Uterus (tissue), 4 donors: ENCODE measurements around the gene KLK14. TPM values are rescaled to one million over a fixed set of nuclear protein-coding genes. Genes with fewer than 3 reads are reported as not detected.
A peak's percentile ranks its signal among the peaks of the same experiment; 100 is the strongest.

ENCODE experiments used
- DNase-seq, 2 donors: peaks; one replicate each; pipeline ENCODE4 v3.0.0-alpha.2; 2019 to 2020
- H3K27ac ChIP-seq, 2 donors: fragments of 200-600 bp; sonication (generic); 1 replicate in 1 of 2; 2 replicates in 1 of 2; pipeline ENCODE4 v1.5.1; 2016 to 2018
- H3K27me3 ChIP-seq, 2 donors: fragments of 200-600 bp; sonication (generic); one replicate each; pipeline ENCODE4 v1.5.1; 2018 to 2019; ENCODE audit warnings: control low read depth in 1 of 2
- H3K36me3 ChIP-seq, 2 donors: fragments of 200-600 bp; sonication (generic); one replicate each; pipeline ENCODE4 v1.5.1; 2019; ENCODE audit warnings: control low read depth in 1 of 2
- H3K4me1 ChIP-seq, 2 donors: fragments of 200-600 bp; sonication (generic); one replicate each; pipeline ENCODE4 v1.5.1; 2018 to 2019; ENCODE audit warnings: control low read depth in 1 of 2
- H3K4me3 ChIP-seq, 2 donors: fragments of 200-600 bp; sonication (generic); 1 replicate in 1 of 2; 2 replicates in 1 of 2; pipeline ENCODE4 v1.5.1; 2018 to 2019; ENCODE audit warnings: mild to moderate bottlenecking in 1 of 2
- H3K9me3 ChIP-seq, 2 donors: fragments of 200-600 bp; sonication (generic); one replicate each; pipeline ENCODE4 v1.5.1; 2019; ENCODE audit warnings: control low read depth in 1 of 2
- CTCF ChIP-seq, 4 experiments: fragments of 200-600 bp in 2 of 4; fragments of 450-650 bp in 2 of 4; sonication (generic) in 2 of 4; IDR thresholded peaks; one replicate each; pipeline ENCODE4 v1.5.1; 2016 to 2019; ENCODE audit warnings: antibody characterized with exemption in 4 of 4, mild to moderate bottlenecking in 2 of 4, moderate library complexity in 1 of 4
- POLR2A ChIP-seq, 2 donors: fragments of 450-650 bp; IDR thresholded peaks; one replicate each; pipeline ENCODE4 v1.6.1; 2016; ENCODE audit warnings: antibody characterized with exemption in 2 of 2, mild to moderate bottlenecking in 1 of 2, moderate library complexity in 1 of 2
- intact Hi-C: fragments of 100-400 bp; cut with DNase I; formaldehyde crosslinking; loops from one replicate; pipeline ENCODE4 v1.15.1; 2023; ENCODE audit warnings: low total_unique reads
- total RNA-seq, 4 donors: library from RNA; depleted of rRNA in 3 of 4; stranded (reverse); fragments of >200 nt in 3 of 4; gene quantifications; one replicate each; pipeline versions ENCODE4 v1.1.0 to v1.2.4, GENCODE V29; 2014 to 2023
- donor health status: DM: yes; HTN: yes; CAD: no.

KLK14 gene
- total RNA-seq, 4 donors from 2014 or later = 0.76 TPM; not detected in 3

DNA sequence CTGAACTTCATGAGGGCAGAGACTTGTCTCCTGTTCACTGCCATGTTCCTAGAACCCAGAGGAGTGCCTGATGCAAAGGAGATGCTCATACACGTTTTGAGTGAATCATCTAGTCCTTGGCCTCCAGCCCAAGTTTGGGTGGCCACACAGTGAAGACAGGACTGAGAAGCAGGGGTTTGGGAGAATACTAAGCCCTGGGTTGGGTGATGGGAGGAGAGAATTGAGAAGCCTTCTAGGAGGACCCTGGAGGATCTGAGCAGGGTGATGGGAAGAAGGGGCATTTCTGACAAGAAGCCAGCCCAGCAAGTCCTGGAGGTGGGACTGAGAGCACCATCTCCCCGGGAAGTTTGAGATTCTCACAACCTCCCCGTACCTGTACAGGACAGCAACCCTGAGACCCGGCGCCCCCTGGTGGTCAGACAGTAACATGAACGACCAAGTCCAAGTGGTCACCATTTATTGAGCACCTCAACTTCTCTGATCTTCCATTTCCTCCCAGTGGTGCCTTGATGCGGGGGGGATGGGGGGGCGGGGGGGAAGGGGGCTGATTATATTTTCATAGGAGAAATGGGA, 14.6 kb upstream of the KLK14 start:
- Histone ChIP-seq H3K27ac (no peak overlapping the region), H3K27me3 (no peaks in the 10 kb centered on the region), H3K4me3 (no peak overlapping the region), H3K9me3 (no peaks in the 10 kb centered on the region), H3K4me1 (no peaks in the 10 kb centered on the region), H3K36me3 (no peaks in the 10 kb centered on the region)
- TF ChIP-seq POLR2A (IDR thresholded peaks at IDR 0.05) = no peak
- peak; percentile 43 to 55 (median 49) for TF ChIP-seq CTCF (IDR thresholded peaks at IDR 0.05)
- intact Hi-C loops = no loop called here
- DNase-seq = peak; percentile 32 to 52

DNA sequence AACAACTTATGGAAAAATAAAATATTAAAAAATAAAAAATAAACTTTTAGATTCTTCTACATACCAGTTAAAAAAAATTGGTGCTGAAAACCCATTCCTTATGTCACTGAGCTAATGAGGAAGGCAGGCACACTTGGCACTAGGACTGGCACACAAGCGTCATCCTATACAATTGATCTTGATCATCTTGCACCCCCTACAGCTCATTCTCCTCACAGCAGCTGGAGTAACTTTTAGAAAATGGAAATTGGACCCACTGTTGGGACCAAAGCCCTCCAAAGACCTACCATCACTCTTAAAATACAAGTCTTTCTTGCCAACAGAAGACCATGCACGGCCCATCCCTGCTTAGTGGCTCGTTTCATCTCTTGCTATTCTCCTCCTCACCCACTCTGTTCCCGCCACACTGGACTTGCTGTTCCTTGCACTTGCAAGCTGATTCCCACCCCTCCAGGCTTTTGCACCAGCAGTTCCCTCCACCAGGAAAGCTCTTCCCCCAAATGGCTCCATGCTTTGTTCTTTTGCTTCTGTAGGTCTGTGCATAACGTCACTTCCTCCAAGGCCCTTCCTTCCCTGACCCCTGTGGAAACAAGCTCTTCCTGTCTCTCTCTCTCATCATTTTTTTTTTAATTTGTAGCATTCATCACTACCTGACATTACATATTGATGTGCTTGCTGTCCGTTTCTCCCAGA, 13.9 kb upstream of the KLK14 start:
- no peak for TF ChIP-seq POLR2A (IDR thresholded peaks at IDR 0.05)
- TF ChIP-seq CTCF (IDR thresholded peaks at IDR 0.05) = peak in 1 of 4 experiments; percentile 4
- H3K9me3 ChIP-seq = no peaks in the 10 kb centered on the region
- no peaks in the 10 kb centered on the region for H3K36me3 ChIP-seq
- no peak overlapping the region for H3K4me3 ChIP-seq
- no peaks in the 10 kb centered on the region for H3K4me1 ChIP-seq
- no peak overlapping the region for H3K27ac ChIP-seq
- intact Hi-C loops = no loop called here
- DNase-seq = no peak
- H3K27me3 ChIP-seq = no peaks in the 10 kb centered on the region

- H3K27me3 ChIP-seq = no peaks in the 10 kb centered on the region
- intact Hi-C loops = no loop called here
- no peak overlapping the region for H3K27ac ChIP-seq
- no peaks in the 10 kb centered on the region for H3K4me1 ChIP-seq
- no peak for DNase-seq
- no peaks in the 10 kb centered on the region for H3K36me3 ChIP-seq
- H3K9me3 ChIP-seq = no peaks in the 10 kb centered on the region
- TF ChIP-seq POLR2A (IDR thresholded peaks at IDR 0.05) (no peak), CTCF (IDR thresholded peaks at IDR 0.05) (peak; percentile 29 to 48 (median 45))
- H3K4me3 ChIP-seq = no peak overlapping the region
Measured at GRCh38 chr19:51094696-51095279, 12.1 kb upstream of the KLK14 start.

DNA sequence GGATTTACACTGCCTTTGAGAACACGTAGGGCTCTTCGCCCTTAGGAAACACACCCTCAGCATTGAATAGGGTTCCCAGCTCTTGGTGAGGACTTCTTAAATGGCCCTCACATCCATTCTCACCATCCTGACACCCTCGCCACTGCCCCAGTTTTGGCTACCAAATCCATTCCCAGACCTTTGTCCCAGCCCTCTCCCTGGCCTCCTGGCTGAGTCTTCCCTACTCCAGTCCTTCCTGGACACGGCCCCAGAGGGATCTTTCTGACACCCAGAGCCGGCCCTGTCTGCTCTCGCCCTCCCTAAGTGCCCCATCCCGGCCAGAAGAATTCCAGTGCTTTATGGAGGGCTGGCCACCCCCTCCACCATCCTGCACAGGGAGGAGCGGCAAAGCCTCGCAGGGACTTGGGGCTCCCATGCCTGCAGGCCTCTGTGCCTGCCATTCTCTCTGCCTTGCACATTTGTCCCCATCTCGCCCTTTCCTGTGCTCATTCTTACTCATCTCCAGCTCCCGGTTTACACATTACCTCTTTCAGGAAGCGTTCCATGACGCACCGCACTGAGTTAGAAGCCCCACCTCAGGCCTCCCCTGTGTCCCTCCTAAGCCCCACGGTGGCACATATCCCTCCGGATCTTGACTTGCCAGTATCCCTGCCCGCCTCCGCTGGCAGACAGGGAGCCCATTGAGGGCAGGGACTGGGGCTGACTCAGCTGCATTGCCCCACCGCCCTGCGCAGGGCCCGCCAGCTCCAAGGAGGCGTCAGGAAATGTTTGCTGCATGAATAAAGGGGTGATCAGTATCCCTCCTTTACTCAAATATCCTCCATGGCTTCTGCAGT, 11.0 kb upstream of the KLK14 start:
- no peaks in the 10 kb centered on the region for H3K4me1 ChIP-seq
- intact Hi-C loops = no loop called here

More for the DNA sequence above, 11.0 kb upstream of the KLK14 start:
- no peak overlapping the region for H3K27ac ChIP-seq
- TF ChIP-seq CTCF (IDR thresholded peaks at IDR 0.05) = no peak
- H3K36me3 ChIP-seq = no peaks in the 10 kb centered on the region
- H3K9me3 ChIP-seq = no peaks in the 10 kb centered on the region
- no peak for DNase-seq
- H3K27me3 ChIP-seq = no peaks in the 10 kb centered on the region
- no peak overlapping the region for H3K4me3 ChIP-seq
